Stimulated activated CD8-positive, alpha-beta memory T cell treated with anti-CD3 and anti-CD28 coated beads, Interleukin-7, amount 100 ng/mL, for 4 hours (primary cell): ENCODE data around the gene CCDC158.
A peak's percentile ranks its signal among the peaks of the same experiment; 100 is the strongest.

ENCODE experiments used
- DNase-seq, 2 donors: peaks; one replicate each; pipeline ENCODE4 v3.0.0-alpha.2; 2020; ENCODE audit warnings: low read depth in 2 of 2

The CCDC158 gene

DNA sequence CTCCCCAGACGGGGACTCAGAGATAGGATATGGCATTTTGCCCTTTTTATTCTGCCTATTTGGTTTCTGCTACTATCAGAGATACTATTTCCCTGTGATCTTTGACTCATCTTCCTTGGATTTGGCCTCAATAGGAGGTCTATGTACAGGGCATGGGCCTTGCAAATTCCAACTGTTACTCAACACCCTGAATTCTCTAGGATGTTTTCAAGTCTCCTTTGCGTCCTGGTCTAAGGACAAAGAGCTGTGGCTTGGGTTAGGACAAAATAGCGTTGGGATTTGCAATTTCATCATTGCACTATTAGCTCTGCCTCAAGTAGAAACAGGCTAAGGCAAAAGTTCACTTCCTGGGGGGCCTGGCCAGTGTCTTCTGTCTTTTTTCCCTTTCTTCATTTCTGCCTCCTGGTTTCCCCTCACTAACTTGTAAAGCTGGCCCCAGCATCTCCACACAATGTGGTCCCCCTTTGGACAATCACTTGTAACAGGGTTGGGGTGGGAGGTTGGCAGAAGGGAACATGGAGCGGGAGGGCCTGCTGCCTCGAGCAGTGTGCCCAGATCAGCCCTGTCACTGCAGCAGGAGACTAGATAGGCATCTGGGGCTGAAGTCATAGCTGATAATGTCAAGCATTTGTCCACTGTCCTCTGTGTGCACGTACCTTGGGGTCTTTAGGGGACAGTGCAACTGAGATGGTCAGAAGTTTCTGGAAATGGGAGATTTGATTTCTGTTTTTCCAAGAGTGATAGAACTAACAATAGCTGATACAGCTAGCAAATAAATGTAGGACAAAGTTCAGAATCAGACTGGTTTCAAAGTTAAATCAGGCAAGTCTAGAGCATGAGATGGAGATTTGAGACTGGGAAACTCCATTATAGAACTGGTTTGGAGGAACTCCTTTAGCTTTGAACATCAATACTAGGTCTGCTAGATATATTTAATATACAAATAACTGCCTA lies 140.2 kb downstream of the CCDC158 start:
- DNase-seq, result no peak

DNA sequence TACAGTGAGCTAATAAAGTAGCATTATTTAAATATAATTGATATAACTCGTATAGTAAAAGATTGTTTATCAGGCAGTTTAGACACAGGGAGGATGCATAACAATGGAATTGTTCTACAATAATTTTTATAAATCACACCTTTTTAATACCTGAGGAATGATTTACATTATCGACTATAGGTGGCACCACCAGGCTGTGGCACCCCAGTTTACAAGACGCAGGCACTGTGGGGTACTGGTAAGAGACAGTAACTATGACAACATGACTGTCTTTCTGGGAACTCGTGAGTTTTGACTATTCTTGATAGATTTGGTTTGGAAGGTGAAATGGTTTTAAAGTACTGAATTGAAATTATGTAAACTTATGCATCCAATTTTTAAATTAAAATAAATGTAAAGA lies 141.5 kb downstream of the CCDC158 start:
- DNase-seq, result peak in 1 of 2 donors; percentile 2

DNA sequence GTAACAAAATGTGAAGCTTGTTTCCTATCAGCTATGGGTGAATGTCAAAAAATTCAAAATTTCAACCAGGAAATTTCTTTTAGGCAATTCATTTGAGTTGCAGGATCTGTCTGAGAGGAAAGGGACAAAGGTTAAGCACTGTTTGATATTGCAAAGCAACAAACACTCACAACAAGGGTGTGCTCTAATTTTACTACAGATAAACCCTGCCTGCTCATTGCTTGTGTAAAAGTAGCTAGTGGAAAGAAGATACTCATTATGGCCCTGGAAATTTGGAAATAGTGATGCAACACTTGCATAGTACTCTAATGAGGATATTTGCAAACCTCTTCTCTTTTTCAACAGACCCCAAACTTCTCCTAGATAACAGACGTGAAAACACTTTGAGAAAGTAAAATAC lies 142.4 kb downstream of the CCDC158 start:
- DNase-seq, result no peak

DNA sequence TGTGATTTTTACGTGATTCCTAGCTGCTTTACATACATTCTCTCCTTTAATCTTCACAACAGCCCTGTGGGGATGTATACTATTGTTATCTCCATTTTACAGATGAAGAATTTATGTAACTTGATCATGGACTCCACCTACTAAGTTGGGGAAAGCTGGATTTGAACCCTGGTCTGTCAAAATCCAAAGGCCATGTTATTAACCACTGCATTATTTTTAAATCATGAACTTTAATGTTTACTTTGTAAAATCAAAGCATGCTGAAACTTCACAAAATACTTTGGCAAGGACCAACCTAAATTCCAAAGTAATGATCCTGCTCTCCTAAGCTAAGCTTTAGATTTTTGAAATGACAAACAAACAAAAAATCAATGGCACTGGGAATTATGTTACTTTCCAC lies 143.3 kb downstream of the CCDC158 start:
- DNase-seq, result no peak

DNA sequence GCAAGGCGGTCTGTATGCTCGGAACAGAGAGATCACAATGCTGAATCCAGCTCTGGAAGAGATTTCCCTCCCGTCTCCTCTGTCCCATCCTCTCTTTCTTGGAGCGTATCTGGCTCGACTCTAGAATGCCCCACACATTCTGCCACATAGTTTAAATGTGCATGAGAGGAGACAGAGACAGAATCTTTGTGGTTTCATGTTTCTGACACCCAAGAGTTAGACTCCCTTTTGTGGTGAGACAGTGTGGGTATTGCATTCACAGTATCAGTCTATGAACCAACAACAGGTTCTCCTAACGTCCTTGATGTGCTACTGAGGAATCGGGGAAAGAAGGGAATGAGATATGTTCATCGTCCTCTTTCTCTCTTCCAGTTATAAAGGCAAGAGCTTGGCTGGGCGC lies 144.1 kb downstream of the CCDC158 start:
- DNase-seq, result no peak

DNA sequence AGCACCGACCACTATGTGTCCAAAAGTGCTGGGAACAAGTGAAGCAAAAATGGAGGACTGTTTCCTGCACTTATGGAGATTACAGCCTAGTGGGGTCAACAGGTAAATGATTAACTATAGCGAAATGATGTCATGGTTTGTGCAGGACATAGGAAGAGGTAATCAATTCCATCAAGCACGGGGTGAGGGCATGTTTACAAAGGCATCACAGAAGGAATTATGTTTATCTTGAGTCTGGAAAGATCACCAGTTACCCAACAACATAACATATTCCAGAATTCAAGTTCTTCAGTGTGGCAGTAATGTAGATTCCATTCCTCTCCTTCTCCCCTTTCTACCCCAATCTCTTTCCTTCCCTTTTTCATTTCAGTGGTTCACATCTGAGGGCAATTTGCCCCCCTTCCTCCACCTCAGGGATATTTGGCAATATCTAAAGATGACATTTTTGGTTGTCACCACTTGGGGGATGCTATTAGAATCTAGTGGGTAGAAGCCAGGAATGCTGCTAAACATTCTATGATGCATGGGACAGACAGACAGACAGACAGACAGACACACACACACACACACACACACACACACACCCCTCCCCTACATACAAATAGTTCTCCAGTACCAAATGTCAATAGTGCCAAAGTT lies 145.3 kb downstream of the CCDC158 start:
- no peak for DNase-seq

DNA sequence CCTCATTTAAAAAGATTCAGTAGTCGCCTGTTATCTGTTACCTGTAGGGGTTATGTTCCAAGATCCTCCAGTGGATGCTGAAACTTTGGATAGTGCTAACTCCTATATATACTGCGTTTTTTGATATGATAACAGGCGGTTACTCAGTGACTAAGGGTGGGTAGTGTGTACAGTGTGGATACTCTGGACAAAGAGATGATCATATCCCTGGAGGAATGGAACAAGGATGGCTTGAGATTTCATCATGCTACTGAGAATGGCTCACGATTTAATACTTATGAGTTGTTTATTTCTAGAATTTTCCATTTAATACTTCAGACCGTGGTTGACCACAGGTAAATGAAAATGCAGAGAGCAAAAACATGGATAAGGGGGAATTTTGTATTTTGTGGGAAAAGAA lies 147.9 kb downstream of the CCDC158 start:
- no peak for DNase-seq

DNA sequence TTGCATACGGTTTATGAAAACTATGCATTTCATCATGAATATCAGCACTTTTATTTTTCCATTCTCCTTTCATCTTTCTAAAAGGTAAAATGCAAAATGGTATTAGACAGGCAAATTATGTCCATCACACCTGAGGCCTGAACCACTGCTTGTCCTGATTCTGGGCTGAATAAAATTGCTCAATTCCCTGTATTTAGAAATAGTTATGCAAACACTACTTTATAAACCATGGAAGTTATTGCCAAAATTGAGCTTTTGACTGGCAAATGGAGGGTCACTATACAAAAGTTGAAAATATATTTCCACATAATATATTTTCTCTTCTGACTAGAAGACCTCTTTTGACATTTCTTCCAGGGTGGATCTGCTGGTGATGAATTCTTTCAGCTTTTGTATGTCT lies 148.4 kb downstream of the CCDC158 start:
- DNase-seq, result no peak

DNA sequence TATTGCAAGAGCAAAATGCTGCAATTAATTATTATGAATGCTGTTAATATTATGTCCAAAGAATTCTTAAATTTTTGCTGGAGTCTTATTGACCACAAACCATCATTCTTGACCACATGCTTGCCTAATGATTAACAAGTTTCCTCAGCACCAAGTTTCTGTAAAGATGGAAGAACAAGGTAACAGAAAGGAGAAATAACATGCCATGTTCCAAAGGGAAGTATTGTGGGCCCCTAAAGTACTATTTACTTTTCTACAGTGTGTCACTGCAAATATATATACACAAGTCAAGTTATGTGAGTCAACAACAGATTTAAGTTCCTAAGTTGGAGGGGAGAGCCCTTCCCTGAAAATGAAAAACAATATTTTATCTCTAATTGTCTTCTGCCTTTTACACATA lies 148.9 kb downstream of the CCDC158 start:
- DNase-seq, result no peak

DNA sequence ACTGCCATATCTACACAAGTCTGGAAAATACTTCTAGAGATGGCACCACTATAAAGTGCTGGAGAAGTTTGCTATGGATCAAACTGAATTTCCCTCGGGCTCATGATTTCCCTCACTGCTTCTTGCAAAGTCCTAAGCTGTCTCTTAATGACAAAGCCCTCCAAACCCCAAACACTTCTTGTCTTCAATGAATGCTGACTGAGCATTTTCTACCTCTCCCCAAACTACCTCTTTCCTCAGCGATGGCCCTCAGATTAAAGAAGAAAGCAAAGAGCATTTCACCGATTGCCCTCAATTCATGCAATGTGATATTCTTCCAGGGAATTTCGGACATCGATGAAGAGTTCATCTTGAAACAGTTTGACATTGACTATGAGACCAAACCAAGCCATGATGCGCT lies 149.7 kb downstream of the CCDC158 start:
- no peak for DNase-seq

DNA sequence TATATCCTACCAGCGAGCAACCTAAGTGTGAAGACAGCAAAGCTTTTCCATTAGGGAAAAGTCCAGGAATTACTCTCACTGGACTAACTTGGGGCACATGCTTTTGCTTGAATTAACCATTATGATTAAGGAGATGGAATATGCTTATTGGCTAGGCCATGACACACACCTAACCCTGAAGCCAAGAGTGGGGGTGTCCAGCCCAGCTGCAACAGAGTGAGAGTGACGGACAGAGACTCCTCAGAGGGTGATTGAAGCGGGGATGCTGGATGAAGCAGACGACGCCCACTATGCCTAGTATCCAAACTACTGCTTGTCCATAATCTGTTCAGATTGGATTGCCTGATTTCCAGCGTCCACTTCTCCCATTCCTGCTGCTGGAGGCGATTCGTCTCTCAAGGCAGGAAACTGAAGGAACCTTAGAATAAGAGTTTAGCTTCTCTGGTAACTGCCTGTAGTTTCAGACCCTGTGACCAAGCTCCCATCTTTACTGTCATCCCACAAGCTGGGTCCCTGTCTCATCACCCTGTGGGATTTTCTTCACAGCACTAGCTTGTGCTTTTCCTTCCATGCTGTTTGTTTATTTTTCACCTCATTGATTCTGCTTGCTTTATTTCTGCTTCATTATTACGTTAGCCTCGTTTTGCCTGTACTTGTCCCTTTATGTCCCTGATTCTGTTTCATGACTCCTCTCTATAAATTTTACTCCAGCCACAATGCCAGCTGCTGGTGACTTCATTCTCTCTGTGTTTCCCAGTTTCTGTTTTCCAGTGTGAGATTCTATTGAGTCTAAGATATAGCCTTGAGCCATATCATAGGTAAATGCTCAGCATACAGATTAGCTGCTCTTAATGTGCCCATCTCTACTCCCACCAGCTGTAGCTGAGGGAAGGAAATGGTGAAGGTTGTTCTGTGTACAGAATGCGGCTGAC lies 150.4 kb downstream of the CCDC158 start:
- no peak for DNase-seq

DNA sequence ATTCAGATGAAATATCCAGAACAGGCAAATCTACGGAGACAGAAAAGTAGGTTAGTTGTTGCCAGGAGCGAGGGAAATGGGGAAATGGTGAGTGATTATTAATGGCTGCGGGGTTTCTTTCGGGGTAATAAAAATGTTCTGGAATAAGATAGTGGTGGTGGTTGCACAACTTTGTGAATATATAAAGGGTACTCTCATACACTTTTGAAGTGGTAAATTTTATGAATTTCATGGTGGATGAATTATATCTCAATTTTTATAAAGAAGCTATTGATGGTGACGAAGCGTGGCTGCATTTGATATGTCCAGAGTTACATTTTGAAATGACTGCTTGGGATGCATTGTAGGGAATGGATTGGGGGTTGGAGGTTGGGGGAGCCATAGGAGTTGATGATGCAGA lies 153.1 kb downstream of the CCDC158 start:
- no peak for DNase-seq

DNA sequence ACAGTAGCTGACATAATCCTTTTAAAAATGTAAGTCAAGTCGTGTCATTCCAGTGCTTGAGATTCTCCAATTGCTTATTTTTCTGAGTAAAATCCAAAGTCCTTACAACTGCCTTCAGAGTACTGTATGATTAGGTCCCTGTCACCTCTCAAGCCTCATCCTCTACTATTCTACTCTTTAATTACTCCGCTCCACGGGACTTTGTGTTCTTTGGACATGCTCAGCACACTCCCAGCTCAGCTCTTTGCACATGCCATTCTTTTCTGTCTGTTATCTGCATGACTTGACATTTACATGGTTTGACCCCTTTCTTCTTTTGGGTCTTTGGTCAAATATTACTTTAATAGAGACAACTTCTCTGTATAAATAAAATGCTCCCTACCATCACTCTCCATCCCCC lies 154.3 kb downstream of the CCDC158 start:
- no peak for DNase-seq

DNA sequence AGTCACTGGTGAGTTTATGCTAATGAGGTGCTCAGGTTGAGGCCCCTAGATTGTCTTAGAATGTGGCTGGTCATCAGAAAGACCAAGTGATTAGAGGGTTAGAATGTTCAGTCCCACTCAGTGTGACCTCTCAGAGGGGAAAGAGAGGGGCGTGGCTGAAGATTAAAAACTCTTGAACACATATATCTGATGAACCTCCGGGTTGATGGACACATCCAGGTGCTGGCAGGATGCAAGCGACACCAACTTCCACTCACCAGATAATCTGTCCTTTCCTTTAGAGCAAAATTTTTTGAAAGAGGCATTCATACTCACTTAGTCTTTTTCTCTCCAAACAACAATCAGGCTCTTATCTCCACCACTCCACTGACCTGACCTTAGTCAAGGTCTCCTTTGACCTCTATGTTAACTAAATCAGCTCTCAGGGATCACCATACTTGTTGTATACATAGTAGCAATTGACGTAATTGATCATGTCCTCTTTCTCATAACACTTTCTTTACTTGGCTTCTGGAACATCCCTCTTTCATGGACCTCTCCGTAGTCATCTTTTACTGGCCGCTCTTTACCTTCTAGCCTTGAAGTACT lies 155.2 kb downstream of the CCDC158 start:
- DNase-seq, result no peak
